Measurements from ENCODE around the gene GRIN2A. TPM values are rescaled to one million over a fixed set of nuclear protein-coding genes. Genes with fewer than 3 reads are reported as not detected.

The GRIN2A gene
- total and polyA plus RNA-seq, 5 experiments from 2014 or later, result not detected

DNA sequence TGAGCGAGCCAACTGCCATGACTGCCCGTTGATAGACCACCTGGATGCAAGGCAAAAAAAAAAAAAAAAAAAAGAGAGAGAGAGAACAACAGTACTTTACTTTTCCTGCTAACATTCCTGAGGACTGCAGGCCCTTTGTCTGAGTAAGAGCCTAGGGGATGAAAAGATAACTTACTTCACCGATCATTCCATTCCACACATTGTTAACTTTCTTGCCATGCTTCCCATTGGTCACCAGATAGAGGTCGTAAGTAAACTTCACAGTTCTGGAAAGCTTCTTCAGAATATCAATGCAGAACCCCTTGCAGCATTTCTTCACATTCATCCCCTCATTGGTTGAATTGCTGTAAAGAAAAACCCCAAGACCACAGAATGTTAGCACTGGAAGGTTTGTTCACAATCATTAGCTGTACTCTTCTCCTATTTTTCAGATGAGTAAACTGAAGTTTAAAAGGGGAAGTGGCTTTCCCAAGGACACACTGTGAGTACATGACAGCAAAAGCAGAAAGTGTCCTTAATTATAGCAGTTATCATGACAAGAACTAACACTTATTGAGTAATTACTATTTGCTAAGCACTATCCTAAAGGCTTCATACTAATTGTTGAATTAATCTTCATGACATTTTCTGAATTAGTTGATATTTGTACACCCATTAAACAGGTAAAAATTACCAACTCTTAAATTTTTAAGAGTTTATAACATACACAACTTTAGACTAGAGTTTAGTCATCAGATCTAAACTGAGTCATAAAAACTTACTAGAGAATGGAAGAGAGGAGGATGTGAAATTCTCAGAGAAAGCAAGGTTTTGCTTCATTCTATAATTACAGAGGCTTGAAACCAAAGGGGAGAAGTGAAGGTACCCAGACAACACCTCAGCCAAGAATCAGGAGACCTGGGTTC, 341.2 kb downstream of the GRIN2A start:
- no peaks in the 10 kb centered on the region for H3K4me1 Mint-ChIP-seq
- ATAC-seq, result no peak
- no peak overlapping the region for H3K27ac Mint-ChIP-seq
- POLR2A ChIA-PET, result no interaction called here
- no peaks in the 10 kb centered on the region for H3K36me3 Mint-ChIP-seq
- no peak overlapping the region for H3K4me3 Mint-ChIP-seq
- peaks cover 0 to 8% (median 0%) of the 10 kb centered on the region in 9 donors for H3K9me3 Mint-ChIP-seq
- peaks cover 0 to 4% (median 0%) of the 10 kb centered on the region in 5 donors for H3K27me3 Mint-ChIP-seq
- no peak for DNase-seq

DNA sequence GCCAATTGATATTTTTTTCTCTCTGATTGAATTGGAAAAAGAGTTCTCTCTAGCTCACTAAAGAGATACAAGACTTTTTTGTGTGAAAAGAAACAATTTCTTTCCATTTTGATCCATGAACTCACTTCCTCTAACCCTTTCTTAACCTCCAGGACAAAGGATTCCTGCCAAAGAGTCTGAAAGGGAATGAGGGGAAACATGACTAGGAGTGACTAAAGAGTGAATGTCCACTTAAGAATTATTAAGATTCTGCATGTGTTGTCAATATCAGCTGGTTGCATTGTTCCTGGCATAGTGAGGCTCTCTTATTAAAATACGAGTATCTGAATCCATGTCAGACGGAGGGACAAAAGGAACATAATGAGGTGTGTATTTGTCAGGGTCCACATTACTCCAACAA, 344.7 kb downstream of the GRIN2A start:
- DNase-seq (no peak), ATAC-seq (no peak)
- no peaks in the 10 kb centered on the region for H3K27me3 Mint-ChIP-seq
- H3K9me3 Mint-ChIP-seq, result peaks cover 0 to 8% (median 1%) of the 10 kb centered on the region in 9 donors
- no peaks in the 10 kb centered on the region for H3K4me1 Mint-ChIP-seq
- POLR2A ChIA-PET, result no interaction called here
- no peak overlapping the region for H3K27ac Mint-ChIP-seq
- no peaks in the 10 kb centered on the region for H3K36me3 Mint-ChIP-seq
- H3K4me3 Mint-ChIP-seq, result no peak overlapping the region

DNA sequence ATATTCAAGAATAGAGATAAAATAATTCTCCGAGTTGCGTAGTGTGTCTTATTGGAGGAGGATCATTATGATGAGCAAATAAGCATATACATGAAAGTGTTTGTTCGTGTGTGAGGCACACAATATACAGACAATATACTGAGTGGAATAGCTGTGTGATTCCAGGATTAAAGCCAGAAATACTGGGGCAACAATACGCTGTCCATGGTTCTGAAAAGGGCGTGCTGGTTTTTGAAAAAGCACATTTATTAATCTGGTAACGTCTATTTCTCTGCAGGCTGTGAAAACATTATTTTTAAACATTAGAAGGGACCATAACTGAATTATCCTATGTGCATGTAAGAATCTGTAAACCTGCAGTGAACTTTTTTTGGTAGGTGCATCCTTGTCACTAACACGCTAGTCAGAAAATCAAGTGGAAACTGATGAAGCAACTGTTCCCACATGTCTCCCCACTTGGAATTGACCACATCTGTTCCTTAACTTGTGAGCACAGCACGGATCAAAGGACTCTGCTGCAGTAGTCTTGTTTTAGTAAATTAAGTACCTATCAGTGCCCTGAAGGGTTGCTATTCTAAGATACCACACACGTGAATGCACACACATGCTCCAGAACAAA, 346.0 kb downstream of the GRIN2A start:
- no peak for DNase-seq

DNA sequence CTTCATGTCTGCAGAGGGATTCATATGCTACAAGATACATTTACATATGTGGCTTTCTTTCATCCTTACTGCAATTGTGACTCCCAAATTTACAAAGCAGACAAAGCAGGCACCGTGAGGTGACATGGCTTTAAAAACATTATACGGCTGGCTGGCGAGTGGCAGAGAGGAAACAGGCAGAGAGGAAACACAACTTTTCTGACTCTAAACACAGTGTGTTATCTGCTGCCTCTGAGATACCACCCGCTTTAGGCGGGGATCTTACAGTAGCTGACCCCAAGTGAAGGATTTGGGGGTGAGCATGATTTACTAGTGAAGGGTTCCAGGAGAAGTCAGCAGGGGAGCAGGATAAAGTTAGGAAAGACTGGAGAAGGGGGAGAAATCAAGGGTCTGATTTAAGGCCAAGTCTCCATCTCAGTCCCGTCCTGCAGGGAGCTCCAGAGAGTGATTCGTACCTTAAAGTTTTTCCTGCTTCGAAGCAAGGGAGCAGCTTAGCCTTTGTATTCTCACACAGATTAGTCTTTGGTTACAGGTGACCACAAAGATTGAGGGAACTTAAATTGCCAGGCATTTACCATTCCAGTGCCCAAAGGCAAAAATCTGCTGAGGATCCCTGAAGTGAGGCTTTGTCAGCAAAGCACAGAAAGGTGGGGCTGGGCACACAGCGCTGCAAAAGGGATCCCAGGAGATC, 355.0 kb downstream of the GRIN2A start:
- Mint-ChIP-seq H3K27ac (no peak overlapping the region), H3K4me3 (no peak overlapping the region), H3K9me3 (peaks cover 0 to 2% (median 0%) of the 10 kb centered on the region in 9 donors), H3K4me1 (no peaks in the 10 kb centered on the region), H3K27me3 (peaks cover 4 to 31% (median 7%) of the 10 kb centered on the region in 5 donors), H3K36me3 (peaks cover 0 to 4% (median 0%) of the 10 kb centered on the region in 3 donors)
- ATAC-seq (no peak), DNase-seq (no peak)
- POLR2A ChIA-PET, result no interaction called here

More for the DNA sequence above, 346.0 kb downstream of the GRIN2A start:
- Mint-ChIP-seq H3K4me1 (no peaks in the 10 kb centered on the region), H3K9me3 (peaks cover 0 to 8% (median 1%) of the 10 kb centered on the region in 9 donors), H3K36me3 (no peaks in the 10 kb centered on the region), H3K27me3 (peaks cover 0 to under 1% (median 0%) of the 10 kb centered on the region in 5 donors), H3K27ac (no peak overlapping the region), H3K4me3 (no peak overlapping the region)
- POLR2A ChIA-PET, result no interaction called here
- ATAC-seq, result no peak

DNA sequence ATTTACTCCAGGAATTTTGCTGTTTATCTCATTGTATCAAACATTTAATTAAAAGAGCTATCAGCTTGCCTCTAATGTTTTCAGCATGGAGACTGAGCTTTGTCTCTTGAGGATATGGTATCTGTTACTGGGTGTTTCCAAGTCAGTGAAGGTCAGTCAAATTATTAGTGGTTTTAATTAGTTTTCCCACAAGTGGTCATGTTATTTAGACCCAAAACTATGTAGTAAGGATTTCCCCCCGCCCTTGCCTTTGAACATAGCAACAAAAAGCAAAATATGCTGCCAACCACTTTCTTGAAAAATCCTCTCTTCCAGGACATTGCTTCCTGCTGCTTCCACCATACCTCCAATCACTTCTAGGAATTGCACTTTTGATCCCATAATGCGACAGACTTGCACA, 355.6 kb downstream of the GRIN2A start:
- Mint-ChIP-seq H3K27me3 (peaks cover 4 to 31% (median 7%) of the 10 kb centered on the region in 5 donors), H3K4me1 (no peaks in the 10 kb centered on the region), H3K4me3 (no peak overlapping the region), H3K9me3 (peaks cover 0 to 2% (median 0%) of the 10 kb centered on the region in 9 donors), H3K27ac (no peak overlapping the region), H3K36me3 (peaks cover 0 to 4% (median 0%) of the 10 kb centered on the region in 3 donors)
- ATAC-seq (no peak), DNase-seq (no peak)
- POLR2A ChIA-PET, result no interaction called here

DNA sequence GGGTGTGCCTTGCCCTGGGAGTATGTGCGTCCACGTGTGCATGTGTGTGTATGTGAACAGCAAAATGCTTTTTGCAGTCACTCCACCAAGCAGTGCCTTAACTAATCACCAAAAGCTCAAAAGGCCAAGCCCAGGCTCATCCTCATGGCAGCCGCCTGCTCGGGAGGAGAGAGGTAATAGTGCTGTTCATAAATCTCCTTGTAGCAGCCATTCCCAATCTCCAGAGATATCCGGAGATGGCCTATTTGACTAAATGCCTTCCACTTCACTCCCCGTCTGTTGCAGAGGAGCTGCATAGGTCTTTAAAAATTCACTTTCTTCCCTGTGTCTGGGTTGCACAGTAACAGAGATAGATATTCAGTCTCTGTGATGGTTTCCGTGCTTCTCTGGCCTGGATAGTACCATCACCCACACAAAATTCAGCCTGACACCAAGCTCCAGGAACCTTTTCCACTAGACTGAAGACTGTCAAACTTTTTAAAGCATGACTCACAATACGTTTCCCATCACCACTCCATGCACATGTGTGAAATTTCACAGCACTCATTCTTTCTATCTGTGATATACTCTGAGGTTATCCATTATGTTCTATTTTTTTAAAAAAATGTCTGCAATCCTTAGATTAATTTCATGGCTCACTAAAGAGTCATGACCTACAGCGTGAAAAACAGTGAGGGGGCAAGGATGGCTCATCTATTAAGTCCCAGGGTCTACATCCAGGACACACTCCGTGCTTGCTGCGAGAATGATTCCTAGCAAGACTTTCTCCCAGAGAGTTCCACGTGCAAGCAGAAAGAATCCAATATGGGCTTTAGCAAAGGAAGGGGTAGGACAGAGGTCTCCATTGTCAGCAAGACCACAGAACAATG, 357.8 kb downstream of the GRIN2A start:
- POLR2A ChIA-PET, result no interaction called here
- Mint-ChIP-seq H3K27ac (no peak overlapping the region), H3K36me3 (peaks cover 0 to 4% (median 0%) of the 10 kb centered on the region in 3 donors), H3K4me3 (no peak overlapping the region), H3K4me1 (no peaks in the 10 kb centered on the region), H3K9me3 (peaks cover 0 to 3% (median 0%) of the 10 kb centered on the region in 9 donors), H3K27me3 (peaks cover 2 to 31% (median 7%) of the 10 kb centered on the region in 5 donors)
- DNase-seq (no peak), ATAC-seq (no peak)

DNA sequence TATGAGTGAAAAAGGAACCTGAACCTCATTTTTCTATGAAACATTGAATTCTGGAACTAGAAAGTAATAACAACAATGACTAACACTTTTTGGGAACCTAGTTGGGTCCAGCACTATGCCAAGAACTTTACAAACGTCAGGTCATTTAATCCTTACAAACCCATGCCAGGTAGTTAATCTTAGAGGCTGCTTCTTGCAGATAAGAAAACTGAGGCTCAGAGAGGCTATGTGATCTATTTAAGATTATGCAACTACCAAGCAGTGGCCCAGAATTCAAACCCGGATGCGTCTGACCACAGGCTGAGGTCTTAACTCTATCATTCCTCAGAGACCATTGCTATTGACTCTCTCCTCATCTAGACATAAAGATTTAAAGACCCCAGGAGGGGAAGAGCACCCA, 358.7 kb downstream of the GRIN2A start:
- Mint-ChIP-seq H3K27me3 (peaks cover 2 to 31% (median 7%) of the 10 kb centered on the region in 5 donors), H3K27ac (no peak overlapping the region), H3K36me3 (peaks cover 0 to 4% (median 0%) of the 10 kb centered on the region in 3 donors), H3K4me1 (no peaks in the 10 kb centered on the region), H3K9me3 (peaks cover 0 to 3% (median 0%) of the 10 kb centered on the region in 9 donors), H3K4me3 (no peak overlapping the region)
- ATAC-seq (no peak), DNase-seq (no peak)
- POLR2A ChIA-PET, result no interaction called here

DNA sequence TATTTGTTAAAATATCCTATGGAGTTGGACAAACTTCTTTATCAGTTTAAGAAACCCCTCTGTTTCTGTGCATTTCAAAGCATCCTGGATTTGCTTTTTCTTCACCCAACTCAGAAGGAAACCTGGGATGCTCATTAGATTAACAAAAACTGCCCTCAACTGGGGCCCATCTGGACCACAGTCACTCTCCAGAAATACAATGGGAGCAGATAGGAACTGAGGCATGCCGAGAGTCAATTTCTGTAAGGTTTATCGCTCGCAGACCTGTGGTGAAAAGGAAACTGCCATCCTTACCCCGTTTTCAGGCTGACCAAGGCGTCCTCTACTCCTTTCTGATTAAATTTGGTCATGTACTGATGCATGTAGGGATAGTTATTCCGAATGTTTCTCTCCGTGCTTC, 360.3 kb downstream of the GRIN2A start:
- Mint-ChIP-seq H3K4me3 (no peak overlapping the region), H3K36me3 (peaks cover 0 to 4% (median 0%) of the 10 kb centered on the region in 3 donors), H3K27ac (peak overlapping the region in 1 of 10 donors; percentile 69), H3K27me3 (peaks cover 0 to 20% (median 5%) of the 10 kb centered on the region in 5 donors), H3K4me1 (no peaks in the 10 kb centered on the region), H3K9me3 (peaks cover 0 to 6% (median 0%) of the 10 kb centered on the region in 9 donors)
- DNase-seq, result no peak
- ATAC-seq, result no peak
- POLR2A ChIA-PET, result no interaction called here

DNA sequence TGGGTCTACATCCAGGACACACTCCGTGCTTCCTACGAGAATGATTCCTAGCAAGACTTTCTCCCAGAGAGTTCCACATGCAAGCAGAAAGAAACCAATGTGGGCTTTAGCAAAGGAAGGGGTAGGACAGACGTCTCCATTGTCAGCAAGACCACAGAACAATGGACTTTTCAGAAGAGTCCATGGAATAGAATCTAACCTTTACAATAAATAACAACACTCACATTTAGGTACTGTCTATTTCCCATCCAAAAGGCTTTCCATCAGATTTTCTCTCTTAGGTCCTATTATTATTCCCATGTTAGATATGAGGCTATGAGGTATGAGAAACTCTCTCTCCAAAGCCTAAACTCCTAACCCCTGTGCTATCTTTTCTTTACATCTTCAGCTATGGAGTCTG, 360.9 kb downstream of the GRIN2A start:
- Mint-ChIP-seq H3K27ac (no peak overlapping the region), H3K36me3 (peaks cover 0 to 4% (median 0%) of the 10 kb centered on the region in 3 donors), H3K4me1 (no peaks in the 10 kb centered on the region), H3K9me3 (peaks cover 0 to 6% (median 0%) of the 10 kb centered on the region in 9 donors), H3K4me3 (no peak overlapping the region), H3K27me3 (peaks cover 0 to 14% (median 4%) of the 10 kb centered on the region in 5 donors)
- DNase-seq, result no peak
- POLR2A ChIA-PET, result no interaction called here
- ATAC-seq, result no peak

DNA sequence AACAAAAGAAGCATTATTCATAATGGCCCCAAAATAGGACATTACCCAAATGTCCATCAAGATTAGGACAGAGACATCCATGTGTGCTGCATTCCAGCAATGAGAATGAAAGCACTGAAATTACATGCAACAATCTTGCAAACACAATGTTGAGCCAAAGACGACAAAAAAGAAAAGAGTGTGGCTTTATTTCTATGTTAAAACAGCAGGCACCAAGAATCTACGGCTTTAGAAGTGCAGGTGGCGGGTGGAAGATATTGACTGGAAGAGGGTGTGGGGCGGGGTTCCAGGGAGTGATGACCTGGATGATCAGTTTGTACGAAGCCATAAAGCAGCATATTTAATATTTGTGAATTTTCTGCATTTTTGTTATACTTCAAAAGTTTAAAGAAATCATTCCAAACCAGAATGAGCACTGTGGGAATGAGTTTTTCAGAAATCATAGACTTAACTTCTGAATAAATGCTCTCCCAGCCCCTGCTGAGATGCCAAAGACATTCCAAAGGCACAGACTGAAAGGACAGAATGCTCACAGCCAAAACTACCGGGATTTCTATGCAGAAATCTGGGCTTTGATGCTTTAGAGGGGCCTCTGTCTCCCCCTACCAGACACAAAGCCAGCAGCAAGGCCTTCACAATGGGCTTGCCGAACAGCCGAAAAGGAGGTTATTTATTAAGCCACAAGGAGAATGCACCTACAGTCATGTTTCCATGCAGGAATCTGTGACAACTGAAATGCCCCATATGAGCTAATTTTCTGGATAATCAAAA, 361.6 kb downstream of the GRIN2A start:
- ATAC-seq, result no peak
- H3K36me3 Mint-ChIP-seq, result peaks cover 0 to 4% (median 0%) of the 10 kb centered on the region in 3 donors
- peaks cover 0 to 14% (median 4%) of the 10 kb centered on the region in 5 donors for H3K27me3 Mint-ChIP-seq
- POLR2A ChIA-PET, result no interaction called here
- H3K27ac Mint-ChIP-seq, result no peak overlapping the region
- H3K4me1 Mint-ChIP-seq, result no peaks in the 10 kb centered on the region
- H3K9me3 Mint-ChIP-seq, result peaks cover 0 to 6% (median 0%) of the 10 kb centered on the region in 9 donors
- no peak overlapping the region for H3K4me3 Mint-ChIP-seq
- no peak for DNase-seq

DNA sequence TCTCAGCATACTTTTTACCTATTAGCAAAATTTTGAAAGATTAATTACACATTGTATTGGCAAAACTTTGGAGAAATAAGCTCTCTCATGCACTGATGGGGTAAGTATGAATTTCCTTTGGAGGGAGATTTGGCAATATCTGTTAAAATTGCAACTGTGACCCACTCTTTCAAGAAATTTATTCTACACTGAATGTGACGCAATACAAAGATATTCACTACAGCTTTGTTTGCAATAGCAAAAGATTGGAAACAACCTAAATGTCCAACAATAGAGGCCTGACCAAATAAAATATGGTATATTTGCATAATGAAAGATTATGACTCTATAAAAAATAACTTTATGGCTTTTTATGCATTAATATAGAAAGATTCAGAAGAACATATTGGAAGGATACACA, 363.5 kb downstream of the GRIN2A start:
- ATAC-seq (no peak), DNase-seq (no peak)
- no peaks in the 10 kb centered on the region for H3K4me1 Mint-ChIP-seq
- peaks cover 0 to 6% (median under 1%) of the 10 kb centered on the region in 9 donors for H3K9me3 Mint-ChIP-seq
- no peak overlapping the region for H3K4me3 Mint-ChIP-seq
- H3K27me3 Mint-ChIP-seq, result peaks cover 0 to 10% (median 4%) of the 10 kb centered on the region in 5 donors
- H3K27ac Mint-ChIP-seq, result no peak overlapping the region
- H3K36me3 Mint-ChIP-seq, result peaks cover 0 to 3% (median 0%) of the 10 kb centered on the region in 3 donors
- POLR2A ChIA-PET, result no interaction called here

All from naive thymus-derived CD8-positive, alpha-beta T cell (primary cell).